ENCODE results near the gene DERL3.

DNA sequence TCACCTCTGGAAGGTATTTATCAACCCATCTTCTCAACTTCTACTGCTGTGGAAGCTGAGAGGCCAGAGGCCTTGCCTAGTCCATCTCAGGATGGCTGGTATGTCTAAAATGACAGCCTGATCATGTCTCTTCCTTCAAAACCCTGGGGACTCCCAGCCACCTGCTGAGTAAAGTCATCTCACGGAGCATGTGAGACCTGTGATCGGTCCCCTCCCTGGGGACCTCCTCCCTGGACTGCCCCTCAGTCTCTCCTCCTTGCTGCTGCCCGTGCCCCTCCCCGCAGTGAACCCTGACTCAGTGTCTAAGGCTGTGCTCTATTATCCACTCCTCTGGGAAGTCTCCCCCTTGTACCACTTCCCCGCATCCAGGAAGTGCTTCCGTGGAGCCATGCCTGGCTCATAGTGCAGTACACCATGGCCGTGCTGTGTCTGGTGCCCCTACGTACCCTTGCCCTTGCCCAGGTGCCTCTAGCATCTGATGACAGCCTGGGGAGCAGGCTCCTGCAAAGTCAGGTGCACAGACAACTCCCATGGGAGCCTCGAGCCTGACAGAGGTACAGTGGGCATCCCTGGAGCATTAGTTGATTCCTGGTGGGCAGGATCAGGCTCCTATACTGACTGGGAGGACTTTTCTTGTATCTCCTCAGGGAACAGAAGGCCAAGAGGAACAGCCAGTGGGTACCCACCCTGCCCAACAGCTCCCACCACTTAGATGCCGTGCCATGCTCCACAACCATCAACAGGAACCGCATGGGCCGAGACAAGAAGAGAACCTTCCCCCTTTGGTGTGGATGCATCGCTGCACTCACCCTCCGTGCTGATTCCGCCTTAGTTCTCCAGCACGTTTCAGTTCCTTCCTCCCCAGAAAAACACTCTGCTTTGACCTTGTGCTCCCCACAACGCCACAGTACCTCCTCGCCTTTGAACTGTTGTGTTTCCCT, 38.2 kb downstream of the DERL3 start:
- TF ChIP-seq, protein P1, sequence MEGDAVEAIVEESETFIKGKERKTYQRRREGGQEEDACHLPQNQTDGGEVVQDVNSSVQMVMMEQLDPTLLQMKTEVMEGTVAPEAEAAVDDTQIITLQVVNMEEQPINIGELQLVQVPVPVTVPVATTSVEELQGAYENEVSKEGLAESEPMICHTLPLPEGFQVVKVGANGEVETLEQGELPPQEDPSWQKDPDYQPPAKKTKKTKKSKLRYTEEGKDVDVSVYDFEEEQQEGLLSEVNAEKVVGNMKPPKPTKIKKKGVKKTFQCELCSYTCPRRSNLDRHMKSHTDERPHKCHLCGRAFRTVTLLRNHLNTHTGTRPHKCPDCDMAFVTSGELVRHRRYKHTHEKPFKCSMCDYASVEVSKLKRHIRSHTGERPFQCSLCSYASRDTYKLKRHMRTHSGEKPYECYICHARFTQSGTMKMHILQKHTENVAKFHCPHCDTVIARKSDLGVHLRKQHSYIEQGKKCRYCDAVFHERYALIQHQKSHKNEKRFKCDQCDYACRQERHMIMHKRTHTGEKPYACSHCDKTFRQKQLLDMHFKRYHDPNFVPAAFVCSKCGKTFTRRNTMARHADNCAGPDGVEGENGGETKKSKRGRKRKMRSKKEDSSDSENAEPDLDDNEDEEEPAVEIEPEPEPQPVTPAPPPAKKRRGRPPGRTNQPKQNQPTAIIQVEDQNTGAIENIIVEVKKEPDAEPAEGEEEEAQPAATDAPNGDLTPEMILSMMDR (IDR thresholded peaks at IDR 0.05) = no peak
- no peak for TF ChIP-seq POLR2A (IDR thresholded peaks at IDR 0.05)

Measured in adrenal gland (tissue), 5 donors.